Duodenal mucosa (tissue), 2 donors: Measurements from ENCODE around the gene MRPL32.

Experiments used
- H3K27ac ChIP-seq: one replicate; pipeline ENCODE4 v1.7.0; 2013; ENCODE audit warnings: low read depth, low read length
- H3K27me3 ChIP-seq, 2 donors: one replicate each; pipeline ENCODE4 v1.7.0; 2013; ENCODE audit warnings: low read length in 2 of 2, control low read depth in 1 of 2; ENCODE audit not compliant: insufficient read depth in 2 of 2, control insufficient read depth in 1 of 2
- H3K36me3 ChIP-seq, 2 donors: one replicate each; pipeline ENCODE4 v1.7.0; 2013; ENCODE audit warnings: low read length in 2 of 2, control low read depth in 1 of 2; ENCODE audit not compliant: insufficient read depth in 2 of 2, control insufficient read depth in 1 of 2
- H3K4me1 ChIP-seq, 2 donors: one replicate each; pipeline ENCODE4 v1.7.0; 2013; ENCODE audit warnings: low read length in 2 of 2, control low read depth in 1 of 2; ENCODE audit not compliant: insufficient read depth in 2 of 2, control insufficient read depth in 1 of 2
- H3K4me3 ChIP-seq, 2 donors: one replicate each; pipeline ENCODE4 v1.7.0; 2013; ENCODE audit warnings: low read length in 2 of 2, low read depth in 1 of 2
- H3K9ac ChIP-seq, 2 donors: one replicate each; pipeline ENCODE4 v1.7.0; 2013; ENCODE audit warnings: low read length in 2 of 2, low read depth in 1 of 2
- H3K9me3 ChIP-seq, 2 donors: one replicate each; pipeline ENCODE4 v1.7.0; 2013; ENCODE audit warnings: low read length in 2 of 2, control low read depth in 1 of 2; ENCODE audit not compliant: control insufficient read depth in 1 of 2

Gene MRPL32

GRCh38 chr7:42925630-42926029, 6.5 kb upstream of the MRPL32 start:
- Histone ChIP-seq H3K27me3 (no peaks in the 10 kb centered on the region), H3K27ac (no peak overlapping the region), H3K4me3 (no peak overlapping the region), H3K9ac (no peak overlapping the region), H3K36me3 (peaks cover 30 to 51% of the 10 kb centered on the region in 2 donors), H3K4me1 (peaks cover 23 to 26% of the 10 kb centered on the region in 2 donors), H3K9me3 (no peaks in the 10 kb centered on the region)

- Histone ChIP-seq H3K36me3 (peaks cover 24 to 45% of the 10 kb centered on the region in 2 donors), H3K27ac (no peak overlapping the region), H3K27me3 (no peaks in the 10 kb centered on the region), H3K9ac (no peak overlapping the region), H3K4me1 (peaks cover 23 to 31% of the 10 kb centered on the region in 2 donors), H3K4me3 (no peak overlapping the region), H3K9me3 (no peaks in the 10 kb centered on the region)
Observed at GRCh38 chr7:42926204-42926603, 6.0 kb upstream of the MRPL32 start.

- Histone ChIP-seq H3K9me3 (no peaks in the 10 kb centered on the region), H3K9ac (no peak overlapping the region), H3K36me3 (peaks cover 16 to 28% of the 10 kb centered on the region in 2 donors), H3K27ac (no peak overlapping the region), H3K4me1 (peaks cover 31 to 41% of the 10 kb centered on the region in 2 donors), H3K27me3 (no peaks in the 10 kb centered on the region), H3K4me3 (no peak overlapping the region)
Observed at GRCh38 chr7:42928754-42929153, 3.4 kb upstream of the MRPL32 start.

- H3K9me3 ChIP-seq, result no peaks in the 10 kb centered on the region
- peaks cover 34 to 43% of the 10 kb centered on the region in 2 donors for H3K4me1 ChIP-seq
- no peak overlapping the region for H3K27ac ChIP-seq
- peak overlapping the region in 1 of 2 donors; percentile 35 for H3K4me3 ChIP-seq
- H3K9ac ChIP-seq, result no peak overlapping the region
- no peaks in the 10 kb centered on the region for H3K27me3 ChIP-seq
- peaks cover 13 to 22% of the 10 kb centered on the region in 2 donors for H3K36me3 ChIP-seq
Observed at GRCh38 chr7:42929449-42929848, 2.7 kb upstream of the MRPL32 start.

- Histone ChIP-seq H3K9me3 (no peaks in the 10 kb centered on the region), H3K4me1 (peaks cover 35 to 43% of the 10 kb centered on the region in 2 donors), H3K4me3 (peak overlapping the region; percentile 98 to 99), H3K36me3 (peaks cover 17 to 20% of the 10 kb centered on the region in 2 donors), H3K9ac (peak overlapping the region; percentile 98), H3K27me3 (no peaks in the 10 kb centered on the region), H3K27ac (no peak overlapping the region)
Observed at GRCh38 chr7:42930889-42931288, 1.3 kb upstream of the MRPL32 start.

- Histone ChIP-seq H3K27ac (peak overlapping the region; percentile 54), H3K9ac (peak overlapping the region; percentile 98), H3K4me1 (peaks cover 35 to 43% of the 10 kb centered on the region in 2 donors), H3K4me3 (peak overlapping the region; percentile 98 to 99), H3K36me3 (peaks cover 15 to 18% of the 10 kb centered on the region in 2 donors), H3K9me3 (no peaks in the 10 kb centered on the region), H3K27me3 (no peaks in the 10 kb centered on the region)
Observed at GRCh38 chr7:42931447-42931833, 736 bp upstream of the MRPL32 start.

GRCh38 chr7:42932811-42933591, 825 bp downstream of the MRPL32 start:
- H3K27ac ChIP-seq, result peak overlapping the region; percentile 50
- no peaks in the 10 kb centered on the region for H3K9me3 ChIP-seq
- no peaks in the 10 kb centered on the region for H3K27me3 ChIP-seq
- peak overlapping the region; percentile 98 to 99 for H3K4me3 ChIP-seq
- H3K36me3 ChIP-seq, result peaks cover 19 to 26% of the 10 kb centered on the region in 2 donors
- peaks cover 32 to 42% of the 10 kb centered on the region in 2 donors for H3K4me1 ChIP-seq
- peak overlapping the region; percentile 81 to 98 for H3K9ac ChIP-seq

- H3K4me1 ChIP-seq, result peaks cover 22 to 31% of the 10 kb centered on the region in 2 donors
- no peak overlapping the region for H3K4me3 ChIP-seq
- no peaks in the 10 kb centered on the region for H3K9me3 ChIP-seq
- H3K9ac ChIP-seq, result peak overlapping the region in 1 of 2 donors; percentile 2
- H3K36me3 ChIP-seq, result peaks cover 25 to 29% of the 10 kb centered on the region in 2 donors
- no peak overlapping the region for H3K27ac ChIP-seq
- no peaks in the 10 kb centered on the region for H3K27me3 ChIP-seq
Observed at GRCh38 chr7:42934291-42934690, 2.1 kb downstream of the MRPL32 start.

GRCh38 chr7:42935861-42936260, 3.7 kb downstream of the MRPL32 start:
- H3K4me1 ChIP-seq, result peaks cover 12 to 15% of the 10 kb centered on the region in 2 donors
- H3K36me3 ChIP-seq, result peaks cover 25 to 29% of the 10 kb centered on the region in 2 donors
- H3K9me3 ChIP-seq, result no peaks in the 10 kb centered on the region
- no peak overlapping the region for H3K4me3 ChIP-seq
- no peak overlapping the region for H3K27ac ChIP-seq
- H3K27me3 ChIP-seq, result no peaks in the 10 kb centered on the region
- no peak overlapping the region for H3K9ac ChIP-seq

GRCh38 chr7:42939457-42940240, 7.5 kb downstream of the MRPL32 start:
- Histone ChIP-seq H3K9ac (no peak overlapping the region), H3K9me3 (no peaks in the 10 kb centered on the region), H3K36me3 (peaks cover 25 to 29% of the 10 kb centered on the region in 2 donors), H3K4me1 (no peaks in the 10 kb centered on the region), H3K4me3 (no peak overlapping the region), H3K27me3 (no peaks in the 10 kb centered on the region), H3K27ac (no peak overlapping the region)
